Measurements from ENCODE around the gene ZMIZ2. TPM values are rescaled to one million over a fixed set of nuclear protein-coding genes. Genes with fewer than 3 reads are reported as not detected.

ZMIZ2 gene
- total RNA-seq, 4 donors from 2014 or later, result 12.4 to 36.0 (median 28.4) TPM

DNA sequence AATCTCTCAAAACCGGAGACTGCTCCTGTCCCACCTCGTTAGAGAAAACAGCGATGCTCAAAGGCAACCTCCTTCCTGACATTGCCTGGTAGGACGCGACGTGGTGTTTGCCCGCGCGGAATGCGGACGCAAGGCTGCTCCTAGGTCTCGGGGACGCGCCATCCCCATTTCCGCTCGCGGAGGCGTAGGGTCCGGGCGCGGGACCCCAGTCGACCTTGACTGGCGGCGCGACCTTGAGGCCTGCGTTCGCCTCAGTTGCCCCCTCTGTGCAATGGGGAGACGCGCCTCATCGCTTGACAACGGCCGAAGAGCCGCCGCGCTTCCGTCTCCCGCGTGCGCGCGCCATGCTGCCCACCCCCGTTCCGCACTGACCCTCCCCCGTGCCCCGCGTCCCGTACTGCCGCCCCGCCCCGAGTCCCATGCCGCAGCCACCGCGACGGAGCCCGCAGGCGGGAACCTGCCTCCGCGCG lies 47.4 kb downstream of the ZMIZ2 start:
- TF ChIP-seq POLR2A (IDR thresholded peaks at IDR 0.05; ENCODE audit: low read depth) (peak; percentile 20), POLR2AphosphoS5 (IDR thresholded peaks at IDR 0.05) (no peak)
- Histone ChIP-seq H3K9me3 (no peaks in the 10 kb centered on the region), H3K36me3 (peaks cover 17 to 25% (median 21%) of the 10 kb centered on the region in 4 donors), H3K27me3 (no peaks in the 10 kb centered on the region), H3K27ac (replicated peaks in 1 of 4) (peak overlapping the region; percentile 95 to 100 (median 100)), H3K4me3 (peak overlapping the region; percentile 75 to 91 (median 86)), H3K4me1 (peaks cover 25 to 55% (median 45%) of the 10 kb centered on the region in 4 donors)
- intact Hi-C loops (cut with DNase I), result loop anchor here (2.0 kb wide), 1 partner anchor 51 kb away; no protein-coding TSS in a partner anchor
- WGBS, result under 1% methylated on average over 17 of the region's 59 CpGs
- DNase-seq (ENCODE audit: extremely low spot score), result no peak

DNA sequence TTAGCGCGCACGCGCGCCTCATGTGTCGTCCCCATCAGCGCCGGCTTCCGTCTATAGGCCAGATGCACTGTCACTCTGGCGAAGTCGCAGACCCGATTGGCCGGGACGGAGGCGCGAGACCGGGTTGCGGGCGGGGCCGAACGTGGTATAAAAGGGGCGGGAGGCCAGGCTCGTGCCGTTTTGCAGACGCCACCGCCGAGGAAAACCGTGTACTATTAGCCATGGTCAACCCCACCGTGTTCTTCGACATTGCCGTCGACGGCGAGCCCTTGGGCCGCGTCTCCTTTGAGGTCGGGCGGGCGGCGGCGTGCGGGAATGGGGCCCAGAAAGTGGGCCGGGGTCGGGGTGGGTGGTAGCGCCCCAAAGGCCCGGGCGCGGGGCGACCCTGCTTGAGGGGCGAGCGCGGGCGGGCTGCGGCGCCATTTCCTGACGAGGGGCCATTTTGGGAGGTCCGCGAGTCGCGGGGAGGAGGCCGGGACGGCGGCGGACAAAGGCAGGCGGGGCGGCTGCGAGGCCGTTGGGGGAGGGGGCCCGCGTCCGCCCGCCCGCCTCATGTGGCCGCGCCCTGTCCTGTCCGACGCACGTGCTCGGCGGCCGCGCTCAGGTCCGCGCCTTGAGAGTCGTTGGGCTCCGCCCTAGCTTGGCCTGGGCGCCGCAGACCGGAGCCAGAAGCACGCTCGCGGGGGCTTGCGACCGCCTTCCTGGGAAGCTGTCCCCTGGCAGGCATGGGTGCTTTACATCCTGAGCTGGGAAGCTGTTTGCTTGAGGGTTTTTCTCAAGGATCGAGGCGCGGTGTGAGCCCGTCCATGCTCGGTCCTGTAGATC lies 48.1 kb downstream of the ZMIZ2 start, which contains the start of gene PPIA:
TSS of gene PPIA (plus strand) at position 178 of the 825 bp plus-strand sequence. CDS start at position 222, 44 bp downstream.
- intact Hi-C loops (cut with DNase I), result loop anchor here (2.0 kb wide), 1 partner anchor 50 kb away; no protein-coding TSS in a partner anchor
- WGBS, result 0% methylated on average over 42 of the region's 99 CpGs
- TF ChIP-seq POLR2A (IDR thresholded peaks at IDR 0.05; ENCODE audit: low read depth) (peak; percentile 87), POLR2AphosphoS5 (IDR thresholded peaks at IDR 0.05) (peak; percentile 88 to 96), EP300 (IDR thresholded peaks at IDR 0.05) (no peak)

DNA sequence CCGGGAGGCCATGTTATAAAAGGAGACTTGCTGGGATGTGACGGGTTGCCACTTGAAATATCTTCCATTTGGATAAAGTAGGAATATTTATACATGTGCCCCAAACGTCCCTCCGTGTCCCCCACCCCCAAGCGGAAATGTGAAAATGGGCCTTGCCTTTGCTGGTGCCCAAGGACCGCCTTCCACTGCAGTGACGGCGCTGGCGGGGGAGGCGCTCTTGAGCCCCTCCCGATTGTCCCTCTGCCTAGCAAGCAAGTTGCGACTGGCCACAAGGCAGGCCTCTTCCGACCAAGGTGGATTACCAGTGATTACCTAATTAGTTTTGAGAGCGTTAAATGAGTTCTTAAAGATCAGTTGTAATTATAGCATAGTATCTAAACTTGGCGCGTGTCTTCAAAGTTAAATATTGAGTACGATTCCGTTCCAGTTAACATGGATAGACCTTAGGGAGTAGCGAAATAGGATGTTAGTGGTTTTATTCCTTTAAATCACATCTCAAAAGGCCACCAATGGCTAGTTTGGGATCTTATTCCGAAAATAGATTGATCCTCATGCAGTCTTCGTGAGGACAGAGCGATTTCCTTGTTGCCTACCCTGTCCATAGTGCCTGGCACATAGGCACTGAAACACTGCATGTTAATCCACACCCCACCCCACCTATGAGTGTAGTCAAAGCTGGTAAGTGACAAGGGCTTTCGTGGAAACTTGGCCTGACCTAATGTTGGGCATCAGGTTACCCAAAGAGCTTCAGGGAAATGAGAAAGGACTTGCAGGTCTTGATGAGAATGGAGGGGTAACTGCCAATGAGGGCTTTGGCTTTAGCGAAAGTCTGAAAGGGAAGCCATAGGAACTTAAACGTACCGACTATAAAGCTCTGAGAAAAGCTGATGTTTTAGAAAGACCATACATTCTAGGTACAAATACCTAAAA lies 48.9 kb downstream of the ZMIZ2 start:
- Histone ChIP-seq H3K4me1 (peaks cover 25 to 46% (median 40%) of the 10 kb centered on the region in 4 donors), H3K9me3 (no peaks in the 10 kb centered on the region), H3K36me3 (peaks cover 30 to 40% (median 36%) of the 10 kb centered on the region in 4 donors), H3K4me3 (peak overlapping the region; percentile 75 to 91 (median 86)), H3K27me3 (no peaks in the 10 kb centered on the region), H3K27ac (replicated peaks in 1 of 4) (peak overlapping the region; percentile 95 to 100 (median 100))
- peak; percentile 96 for DNase-seq (ENCODE audit: extremely low spot score)
- intact Hi-C loops (cut with DNase I), result loop anchor here (2.0 kb wide), 1 partner anchor 49 kb away; no protein-coding TSS in a partner anchor
- TF ChIP-seq EP300 (IDR thresholded peaks at IDR 0.05), result peak; percentile 45
- TF ChIP-seq, protein P1, sequence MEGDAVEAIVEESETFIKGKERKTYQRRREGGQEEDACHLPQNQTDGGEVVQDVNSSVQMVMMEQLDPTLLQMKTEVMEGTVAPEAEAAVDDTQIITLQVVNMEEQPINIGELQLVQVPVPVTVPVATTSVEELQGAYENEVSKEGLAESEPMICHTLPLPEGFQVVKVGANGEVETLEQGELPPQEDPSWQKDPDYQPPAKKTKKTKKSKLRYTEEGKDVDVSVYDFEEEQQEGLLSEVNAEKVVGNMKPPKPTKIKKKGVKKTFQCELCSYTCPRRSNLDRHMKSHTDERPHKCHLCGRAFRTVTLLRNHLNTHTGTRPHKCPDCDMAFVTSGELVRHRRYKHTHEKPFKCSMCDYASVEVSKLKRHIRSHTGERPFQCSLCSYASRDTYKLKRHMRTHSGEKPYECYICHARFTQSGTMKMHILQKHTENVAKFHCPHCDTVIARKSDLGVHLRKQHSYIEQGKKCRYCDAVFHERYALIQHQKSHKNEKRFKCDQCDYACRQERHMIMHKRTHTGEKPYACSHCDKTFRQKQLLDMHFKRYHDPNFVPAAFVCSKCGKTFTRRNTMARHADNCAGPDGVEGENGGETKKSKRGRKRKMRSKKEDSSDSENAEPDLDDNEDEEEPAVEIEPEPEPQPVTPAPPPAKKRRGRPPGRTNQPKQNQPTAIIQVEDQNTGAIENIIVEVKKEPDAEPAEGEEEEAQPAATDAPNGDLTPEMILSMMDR (IDR thresholded peaks at IDR 0.05), result peak; percentile 22 to 38 (median 35)
- TF ChIP-seq POLR2AphosphoS5 (IDR thresholded peaks at IDR 0.05), result peak; percentile 75 to 81
- TF ChIP-seq POLR2A (IDR thresholded peaks at IDR 0.05; ENCODE audit: low read depth), result no peak
- WGBS, result 5% methylated on average over 13 of the region's 26 CpGs

More for the DNA sequence above, 48.1 kb downstream of the ZMIZ2 start, which contains the start of gene PPIA:
- Histone ChIP-seq H3K27ac (replicated peaks in 1 of 4) (peak within 1 kb of the TSS; percentile 95 to 100 (median 100)), H3K36me3 (peaks cover 21 to 32% (median 27%) of the 10 kb centered on the region in 4 donors), H3K4me3 (peak within 1 kb of the TSS; percentile 75 to 91 (median 86)), H3K27me3 (no peaks in the 10 kb centered on the region), H3K9me3 (no peaks in the 10 kb centered on the region), H3K4me1 (peaks cover 25 to 49% (median 42%) of the 10 kb centered on the region in 4 donors)
- peak; percentile 99 for DNase-seq (ENCODE audit: extremely low spot score)

DNA sequence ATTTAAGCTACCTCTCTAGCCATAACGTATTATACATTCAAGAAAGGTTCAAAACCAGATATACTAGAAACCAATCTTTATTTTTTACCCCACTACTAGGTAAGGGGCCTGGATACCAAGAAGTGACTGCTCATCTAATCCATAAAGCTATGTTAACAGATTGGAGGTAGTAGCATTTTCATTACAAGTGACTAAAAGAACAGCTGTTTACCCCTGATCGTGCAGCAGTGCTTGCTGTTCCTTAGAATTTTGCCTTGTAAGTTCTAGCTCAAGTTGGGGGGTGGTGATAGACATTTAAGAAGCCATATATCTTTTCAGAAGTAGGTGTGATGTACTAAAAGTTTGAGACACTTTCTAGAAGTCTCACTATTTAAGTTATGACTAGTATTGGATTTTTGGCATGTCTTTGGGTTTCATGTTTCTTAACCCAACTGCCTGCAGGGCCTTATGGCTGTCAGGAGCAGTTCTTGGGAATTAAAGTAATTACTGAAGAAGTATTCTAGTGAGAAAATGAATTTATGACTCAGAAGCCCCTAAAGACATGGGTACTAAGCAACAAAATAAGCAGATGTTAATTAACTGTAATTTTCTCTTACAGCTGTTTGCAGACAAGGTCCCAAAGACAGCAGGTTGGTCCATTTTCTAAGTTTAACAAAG lies 50.1 kb downstream of the ZMIZ2 start:
- peak overlapping the region; percentile 75 to 91 (median 86) for H3K4me3 ChIP-seq
- no peaks in the 10 kb centered on the region for H3K9me3 ChIP-seq
- H3K36me3 ChIP-seq, result peaks cover 42 to 52% (median 47%) of the 10 kb centered on the region in 4 donors
- intact Hi-C loops (cut with DNase I), result no loop called here
- H3K4me1 ChIP-seq, result peaks cover 25 to 46% (median 40%) of the 10 kb centered on the region in 4 donors
- 14% methylated on average over 2 of the region's 2 CpGs for WGBS
- TF ChIP-seq, protein P1 (IDR thresholded peaks at IDR 0.05), result no peak
- no peak for TF ChIP-seq EP300 (IDR thresholded peaks at IDR 0.05)
- no peak for TF ChIP-seq POLR2AphosphoS5 (IDR thresholded peaks at IDR 0.05)
- no peak for TF ChIP-seq POLR2A (IDR thresholded peaks at IDR 0.05; ENCODE audit: low read depth)
- peak overlapping the region in 3 of 4 donors; percentile 95 to 100 (median 99) for H3K27ac ChIP-seq (replicated peaks in 1 of 4)
- H3K27me3 ChIP-seq, result no peaks in the 10 kb centered on the region
- DNase-seq (ENCODE audit: extremely low spot score), result no peak

DNA sequence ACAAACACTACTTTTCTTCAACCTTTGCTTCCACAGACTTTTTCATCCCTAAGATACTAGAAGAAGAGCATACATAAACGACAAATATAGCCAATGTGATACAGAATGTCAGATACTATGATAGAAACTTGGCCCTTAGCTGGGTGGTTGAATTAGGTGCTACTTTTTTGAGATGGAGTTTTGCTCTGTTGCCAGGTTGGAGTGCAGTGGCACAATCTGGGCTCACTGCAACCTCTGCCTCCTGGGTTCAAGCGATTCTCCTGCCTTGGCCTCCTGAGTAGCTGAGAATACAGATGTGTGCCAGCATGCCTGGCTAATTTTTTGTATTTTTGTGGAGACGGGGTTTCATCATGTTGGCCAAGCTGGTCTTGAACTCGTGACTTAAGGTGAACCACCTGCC lies 51.3 kb downstream of the ZMIZ2 start:
- Histone ChIP-seq H3K27ac (replicated peaks in 1 of 4) (peak overlapping the region in 1 of 4 donors; percentile 33), H3K27me3 (no peaks in the 10 kb centered on the region), H3K4me3 (no peak overlapping the region), H3K9me3 (no peaks in the 10 kb centered on the region), H3K36me3 (peaks cover 46 to 64% (median 57%) of the 10 kb centered on the region in 4 donors), H3K4me1 (peaks cover 25 to 43% (median 38%) of the 10 kb centered on the region in 4 donors)
- TF ChIP-seq, protein P1 (IDR thresholded peaks at IDR 0.05), result no peak
- TF ChIP-seq EP300 (IDR thresholded peaks at IDR 0.05) (no peak), POLR2A (IDR thresholded peaks at IDR 0.05; ENCODE audit: low read depth) (no peak), POLR2AphosphoS5 (IDR thresholded peaks at IDR 0.05) (no peak)
- no peak for DNase-seq (ENCODE audit: extremely low spot score)
- WGBS, result 72% methylated on average over 4 of the region's 4 CpGs
- intact Hi-C loops (cut with DNase I), result no loop called here

All from esophagus muscularis mucosa (tissue), 4 donors.